GM21390 (cell line): ENCODE results near the gene SMAD2.
A peak's percentile ranks its signal among the peaks of the same experiment; 100 is the strongest.
"Not testable (repeated sequence)": the region's sequence is repeated elsewhere in the genome, so short reads cannot be mapped to it uniquely, and the experiment has no call there.

Experiments used
- ATAC-seq: cut with Tn5 transposase; IDR thresholded peaks from one replicate; pipeline ENCODE4 v1.9.1; 2021; ENCODE audit not compliant: unreplicated experiment

Gene SMAD2

GRCh38 chr18:47930199-47930930 is at the start of gene SMAD2:
SMAD2 (minus strand) TSS chr18:47930659; CDS start chr18:47896756, 33,903 bp downstream.
- peak; percentile 61 for ATAC-seq

DNA sequence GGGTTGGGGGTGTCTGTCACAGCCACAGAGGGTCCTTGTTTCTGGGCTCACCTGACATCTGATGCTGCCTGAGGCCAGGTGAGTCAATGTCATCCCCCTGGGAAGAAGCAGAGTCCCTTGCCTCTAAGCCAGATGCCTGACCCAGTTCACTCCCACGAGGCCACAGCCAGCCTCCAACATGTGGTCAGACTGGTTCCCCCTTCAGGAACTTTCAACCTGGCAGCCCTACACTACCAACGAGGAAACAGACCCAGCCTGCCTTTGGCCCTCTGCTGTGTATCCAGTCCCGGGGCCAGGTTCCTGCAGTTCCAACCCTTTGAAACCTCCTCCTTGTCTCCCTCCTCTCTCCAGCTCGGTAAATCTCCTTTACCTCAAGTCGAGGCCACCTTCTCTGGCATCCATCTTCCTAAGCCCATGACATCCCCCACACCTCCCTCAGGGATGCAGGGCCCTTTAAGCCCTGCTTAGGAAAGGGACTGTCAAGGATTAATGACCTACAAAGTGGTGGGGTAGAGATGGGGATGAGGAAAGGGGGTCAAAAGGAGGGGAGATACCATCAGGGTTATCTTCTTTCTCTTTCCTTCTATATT is 49.2 kb upstream of the SMAD2 start:
- no peak for ATAC-seq

GRCh38 chr18:47978603-47979002 is 48.1 kb upstream of the SMAD2 start:
- ATAC-seq, result no peak

DNA sequence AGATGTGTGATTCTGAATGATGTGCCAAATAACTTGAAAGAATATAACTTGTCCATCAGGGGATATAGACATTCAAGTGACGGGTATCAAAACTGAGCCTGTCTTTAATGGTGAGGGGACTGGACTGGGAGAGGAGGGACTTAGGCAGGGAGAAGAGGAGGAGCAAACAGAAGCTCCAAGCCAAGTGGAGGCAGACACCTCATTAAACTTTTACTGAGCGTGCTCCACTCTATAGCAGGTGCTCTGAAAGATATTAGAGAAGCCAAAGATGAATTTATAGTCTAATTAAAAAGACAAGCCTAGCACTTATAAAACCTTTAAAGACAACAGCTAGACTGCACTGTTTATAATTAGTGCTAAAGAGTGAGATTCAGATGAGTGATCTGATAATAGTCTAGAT is 47.7 kb upstream of the SMAD2 start:
- ATAC-seq, result no peak

- ATAC-seq, result no peak
Measured at GRCh38 chr18:47975701-47976100, 45.2 kb upstream of the SMAD2 start.

DNA sequence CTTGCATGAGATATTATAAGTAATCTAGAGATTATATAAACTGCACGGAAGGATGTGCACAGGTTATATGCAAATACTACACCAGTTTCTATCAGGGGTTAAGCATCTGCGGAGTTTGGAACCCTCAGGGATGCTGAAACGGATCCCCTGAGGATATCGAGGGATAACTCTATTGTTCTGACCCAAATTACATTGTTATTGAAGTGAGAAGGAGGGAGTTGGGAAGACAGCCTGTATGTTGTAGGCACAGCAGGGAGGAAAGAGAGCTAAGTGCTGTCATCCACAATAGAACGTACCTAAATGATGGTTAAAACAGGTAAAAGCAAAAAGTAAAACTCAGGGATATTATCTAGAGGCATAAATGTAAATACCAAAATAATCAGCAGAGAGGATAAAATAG is 44.6 kb upstream of the SMAD2 start:
- no peak for ATAC-seq

GRCh38 chr18:47970664-47971531 is 40.4 kb upstream of the SMAD2 start:
- no peak for ATAC-seq

DNA sequence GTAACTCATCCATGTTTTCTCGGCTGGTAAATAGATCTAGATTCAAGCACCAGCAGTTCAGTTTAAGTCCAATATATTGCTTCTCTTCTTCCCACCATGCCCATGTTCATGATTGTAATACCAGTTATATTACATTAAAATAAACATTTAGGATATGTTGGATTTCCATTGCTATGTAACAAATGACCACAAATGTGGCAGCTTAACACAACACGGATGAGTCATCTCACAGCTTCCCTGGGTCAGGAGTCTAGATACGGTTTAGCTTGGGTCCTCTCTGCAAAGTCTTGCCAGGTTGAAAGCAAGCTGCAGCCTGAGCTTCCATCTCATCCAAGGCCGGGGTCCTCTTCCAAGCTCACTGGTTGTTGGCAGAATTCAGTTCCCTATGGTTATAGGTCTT is 39.4 kb upstream of the SMAD2 start:
- no peak for ATAC-seq

DNA sequence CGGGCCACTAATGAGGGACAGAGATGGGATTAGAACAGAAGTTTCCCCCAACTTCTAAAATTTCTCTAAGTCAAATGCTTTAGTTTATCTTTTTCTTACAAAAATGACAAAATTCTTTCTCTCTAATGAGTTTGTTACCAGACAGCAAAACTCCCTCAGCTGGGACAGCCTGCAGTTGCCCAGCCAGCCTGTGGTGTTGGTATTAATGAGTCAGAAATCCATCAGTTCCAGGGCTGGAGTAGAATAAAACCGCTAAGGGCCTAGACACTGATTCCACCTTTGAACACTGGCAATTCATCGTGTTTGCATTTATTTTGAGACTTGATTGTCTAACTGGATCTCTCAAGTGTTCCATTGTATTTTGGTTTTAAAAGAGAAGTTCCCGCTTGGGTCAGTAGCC is 38.3 kb upstream of the SMAD2 start:
- no peak for ATAC-seq

DNA sequence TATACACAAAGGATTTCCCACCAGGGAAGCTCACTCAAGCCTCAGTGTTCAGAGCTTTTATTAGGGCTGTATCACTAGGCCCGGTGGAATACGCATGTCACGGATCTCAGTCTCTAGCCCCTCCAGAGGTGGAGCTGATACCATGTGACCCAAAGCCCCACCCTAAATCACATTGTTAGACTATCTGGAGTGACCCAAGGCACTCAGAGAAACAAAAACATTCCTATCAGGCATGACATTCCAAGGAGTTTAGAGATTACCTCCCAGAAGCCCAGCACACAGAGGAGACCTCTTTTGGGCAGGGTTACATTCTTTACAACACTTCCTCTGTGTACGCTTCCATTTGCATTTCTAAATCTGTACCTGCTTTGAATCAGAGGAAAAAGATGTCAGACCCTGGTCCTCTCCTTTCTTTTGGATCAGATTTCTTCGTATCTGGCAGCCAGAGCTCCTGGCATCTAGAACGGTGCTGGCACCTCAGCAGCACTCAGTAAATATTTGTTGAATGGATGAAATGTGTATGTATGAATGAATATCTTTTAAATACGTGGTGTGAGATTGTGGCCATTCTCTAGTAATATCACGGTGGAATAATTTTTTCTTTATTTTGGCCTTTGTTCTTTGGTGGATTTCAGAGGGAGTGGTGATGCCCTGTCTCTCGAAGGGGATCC is 37.7 kb upstream of the SMAD2 start:
- no peak for ATAC-seq

DNA sequence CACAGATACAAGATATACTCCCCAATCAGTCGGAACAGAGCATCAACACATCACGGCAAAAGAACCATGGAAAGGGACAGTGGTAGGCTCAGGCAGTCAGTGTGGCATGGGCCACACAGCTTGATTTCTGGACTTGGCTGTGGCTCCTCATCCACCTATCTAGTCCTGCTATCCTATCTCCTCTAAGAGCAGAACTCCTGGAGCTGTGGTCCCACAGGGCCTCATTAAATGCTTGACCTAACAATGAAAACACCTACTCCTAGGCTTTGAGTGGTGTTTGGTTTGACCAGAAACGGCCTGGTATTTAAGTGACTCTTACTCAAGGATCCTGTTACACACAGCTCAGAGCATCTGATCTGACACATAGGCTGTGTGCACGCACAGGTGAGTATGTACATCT is 33.6 kb upstream of the SMAD2 start:
- ATAC-seq, result no peak

DNA sequence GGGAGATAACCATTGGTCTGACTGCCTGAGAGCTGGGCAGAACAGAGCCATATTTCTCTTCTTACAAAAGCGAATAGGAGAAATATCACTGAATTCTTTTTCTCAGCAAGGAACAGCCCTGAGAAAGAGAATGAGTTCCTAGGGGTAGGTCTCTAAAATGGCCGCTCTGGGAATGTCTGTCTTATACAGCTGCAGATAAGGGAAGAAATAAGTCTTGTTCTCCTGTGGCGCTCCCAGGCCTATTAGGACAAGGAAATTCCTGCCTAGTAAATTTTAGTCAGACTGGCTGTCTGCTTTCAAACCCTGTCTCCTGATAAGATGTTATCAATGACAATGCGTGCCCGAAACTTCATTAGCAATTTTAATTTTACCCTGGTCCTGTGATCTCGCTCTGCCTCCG is 30.5 kb upstream of the SMAD2 start:
- not testable (repeated sequence) for ATAC-seq

- ATAC-seq, result peak; percentile 96
Measured at GRCh38 chr18:47953471-47953931, 23.0 kb upstream of the SMAD2 start.

- no peak for ATAC-seq
Measured at GRCh38 chr18:47950511-47950910, 20.1 kb upstream of the SMAD2 start.

DNA sequence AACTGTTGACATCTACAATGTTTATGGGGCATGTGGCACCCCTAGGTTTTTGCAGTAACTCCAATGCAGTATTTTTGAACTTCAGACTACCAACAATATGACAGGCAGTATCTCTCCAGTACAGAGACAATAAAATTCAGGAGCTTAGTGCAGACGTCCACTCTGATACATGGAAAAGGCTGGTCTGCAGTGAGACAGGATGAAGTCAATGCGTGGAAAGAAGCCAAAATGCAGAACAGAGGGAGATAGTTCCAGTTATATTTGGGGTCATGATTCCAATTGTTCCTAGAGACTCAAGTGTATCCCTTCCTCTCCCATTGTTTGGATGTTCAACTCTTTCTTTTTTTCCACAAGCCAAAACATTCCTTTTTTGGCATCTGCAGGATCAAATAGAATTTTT is 18.7 kb upstream of the SMAD2 start:
- no peak for ATAC-seq

- ATAC-seq, result no peak
Measured at GRCh38 chr18:47946889-47947288, 16.4 kb upstream of the SMAD2 start.

GRCh38 chr18:47944972-47945852 is 14.8 kb upstream of the SMAD2 start:
- ATAC-seq, result peak; percentile 70

DNA sequence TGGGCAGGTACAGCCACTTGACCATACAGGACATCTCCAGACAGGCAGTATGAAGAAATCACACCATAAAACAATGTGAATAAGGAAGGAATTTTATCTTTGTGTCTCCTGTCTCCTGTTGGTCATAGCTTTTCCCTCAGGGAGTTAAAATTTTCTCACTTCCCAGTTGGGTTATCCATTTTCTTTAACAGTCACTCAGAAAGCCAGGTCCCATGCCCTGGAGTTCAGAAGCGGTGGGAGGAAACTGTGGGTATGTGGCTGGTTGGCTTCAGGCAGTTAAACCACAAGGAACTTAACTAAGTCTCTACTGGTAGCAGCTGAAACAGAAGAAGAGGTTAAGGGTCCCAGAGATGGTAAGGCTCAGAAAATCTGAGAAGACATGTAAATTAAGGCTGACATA is 6.5 kb upstream of the SMAD2 start:
- ATAC-seq, result no peak

- ATAC-seq, result no peak
Measured at GRCh38 chr18:47935321-47936055, 5.0 kb upstream of the SMAD2 start.

DNA sequence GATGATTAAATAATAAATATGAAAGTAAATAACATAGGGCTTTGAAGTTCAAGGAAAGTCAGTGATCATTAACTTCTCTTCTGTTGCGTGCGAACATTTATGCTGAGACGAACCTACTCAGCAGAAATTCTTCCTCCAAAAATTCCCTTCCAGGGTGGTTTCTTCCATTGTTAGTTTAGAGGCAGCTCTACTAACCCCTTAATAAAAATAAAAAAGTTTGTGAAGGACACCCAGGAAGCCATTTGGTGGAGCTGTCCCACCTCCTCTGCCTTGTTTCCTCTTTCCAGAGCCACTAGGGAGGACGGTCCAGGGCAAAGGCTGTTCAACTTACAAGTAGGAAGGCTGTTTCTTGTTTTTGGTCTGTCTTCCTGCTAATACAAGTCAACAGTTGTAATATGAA is 2.1 kb upstream of the SMAD2 start:
- no peak for ATAC-seq
